ENCODE measurements around the gene TEX51.

GRCh38 chr2:126880324-126880723 lies 18.4 kb upstream of the TEX51 start:
- TF ChIP-seq ZNF274 (IDR thresholded peaks at IDR 0.05; ENCODE audit: low read depth, low read length) (no peak), SUZ12 (IDR thresholded peaks at IDR 0.05; ENCODE audit: extremely low read depth, insufficient read depth, insufficient read length) (no peak), YY1 (IDR thresholded peaks at IDR 0.05; ENCODE audit: insufficient read depth, insufficient read length) (no peak)

All from NT2/D1 (cell line).